Adrenal gland (tissue), 5 donors: ENCODE results near the gene PER3.

ENCODE experiments used
- POLR2A ChIP-seq, 2 donors: fragments of 450-650 bp; IDR thresholded peaks; one replicate each; pipeline ENCODE4 v1.6.1; 2017; ENCODE audit warnings: antibody characterized with exemption in 2 of 2, mild to moderate bottlenecking in 2 of 2, moderate library complexity in 1 of 2
- TF ChIP-seq, protein P1 (sequence below), 6 experiments: fragments of 450-650 bp in 4 of 6; fragments of 200-600 bp in 2 of 6; sonication (generic) in 1 of 6; IDR thresholded peaks; 1 replicate in 5 of 6; 2 replicates in 1 of 6; pipeline versions ENCODE4 v1.5.1 to v1.8.0; 2016 to 2021; ENCODE audit warnings: antibody characterized with exemption in 6 of 6, mild to moderate bottlenecking in 2 of 6, moderate library complexity in 1 of 6
- donor health status: DM: no; HTN: no; CAD: no.

DNA sequence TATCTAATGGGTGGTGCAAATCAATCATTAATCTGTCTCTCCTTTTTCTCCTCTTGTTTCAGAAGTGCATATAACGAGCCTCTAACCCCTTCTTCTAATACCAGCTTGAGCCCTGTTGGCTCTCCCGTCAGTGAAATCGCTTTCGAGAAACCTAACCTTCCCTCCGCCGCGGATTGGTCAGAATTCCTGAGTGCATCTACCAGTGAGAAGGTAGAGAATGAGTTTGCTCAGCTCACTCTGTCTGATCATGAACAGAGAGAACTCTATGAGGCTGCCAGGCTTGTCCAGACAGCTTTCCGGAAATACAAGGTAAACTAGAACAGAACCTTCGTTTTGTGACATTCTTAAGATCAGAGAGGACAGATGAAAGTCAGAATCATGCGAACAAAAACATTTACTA lies 38.3 kb upstream of the PER3 start:
- TF ChIP-seq, protein P1, sequence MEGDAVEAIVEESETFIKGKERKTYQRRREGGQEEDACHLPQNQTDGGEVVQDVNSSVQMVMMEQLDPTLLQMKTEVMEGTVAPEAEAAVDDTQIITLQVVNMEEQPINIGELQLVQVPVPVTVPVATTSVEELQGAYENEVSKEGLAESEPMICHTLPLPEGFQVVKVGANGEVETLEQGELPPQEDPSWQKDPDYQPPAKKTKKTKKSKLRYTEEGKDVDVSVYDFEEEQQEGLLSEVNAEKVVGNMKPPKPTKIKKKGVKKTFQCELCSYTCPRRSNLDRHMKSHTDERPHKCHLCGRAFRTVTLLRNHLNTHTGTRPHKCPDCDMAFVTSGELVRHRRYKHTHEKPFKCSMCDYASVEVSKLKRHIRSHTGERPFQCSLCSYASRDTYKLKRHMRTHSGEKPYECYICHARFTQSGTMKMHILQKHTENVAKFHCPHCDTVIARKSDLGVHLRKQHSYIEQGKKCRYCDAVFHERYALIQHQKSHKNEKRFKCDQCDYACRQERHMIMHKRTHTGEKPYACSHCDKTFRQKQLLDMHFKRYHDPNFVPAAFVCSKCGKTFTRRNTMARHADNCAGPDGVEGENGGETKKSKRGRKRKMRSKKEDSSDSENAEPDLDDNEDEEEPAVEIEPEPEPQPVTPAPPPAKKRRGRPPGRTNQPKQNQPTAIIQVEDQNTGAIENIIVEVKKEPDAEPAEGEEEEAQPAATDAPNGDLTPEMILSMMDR (IDR thresholded peaks at IDR 0.05), result no peak
- no peak for TF ChIP-seq POLR2A (IDR thresholded peaks at IDR 0.05)
